Transverse colon (tissue), 4 donors: ENCODE measurements around the gene C2orf49.

Experiments
- POLR2A ChIP-seq: fragments of 450-650 bp; IDR thresholded peaks from one replicate; pipeline ENCODE4 v1.6.1; 2016; ENCODE audit warnings: antibody characterized with exemption, mild to moderate bottlenecking, moderate library complexity
- POLR2AphosphoS5 ChIP-seq, 3 donors: sonication (generic); formaldehyde crosslinking; IDR thresholded peaks; one replicate each; pipeline ENCODE4 v1.6.1; 2016; ENCODE audit warnings: antibody characterized with exemption in 3 of 3
- TF ChIP-seq, protein P1 (sequence below), 5 experiments: fragments of 200-600 bp in 3 of 5; fragments of 450-650 bp in 2 of 5; sonication (generic) in 3 of 5; IDR thresholded peaks; 1 replicate in 2 of 5; 2 replicates in 3 of 5; pipeline ENCODE4 v1.5.1; 2016 to 2017; ENCODE audit warnings: antibody characterized with exemption in 5 of 5, inconsistent platforms in 3 of 5, mild to moderate bottlenecking in 2 of 5, moderate library complexity in 1 of 5

DNA sequence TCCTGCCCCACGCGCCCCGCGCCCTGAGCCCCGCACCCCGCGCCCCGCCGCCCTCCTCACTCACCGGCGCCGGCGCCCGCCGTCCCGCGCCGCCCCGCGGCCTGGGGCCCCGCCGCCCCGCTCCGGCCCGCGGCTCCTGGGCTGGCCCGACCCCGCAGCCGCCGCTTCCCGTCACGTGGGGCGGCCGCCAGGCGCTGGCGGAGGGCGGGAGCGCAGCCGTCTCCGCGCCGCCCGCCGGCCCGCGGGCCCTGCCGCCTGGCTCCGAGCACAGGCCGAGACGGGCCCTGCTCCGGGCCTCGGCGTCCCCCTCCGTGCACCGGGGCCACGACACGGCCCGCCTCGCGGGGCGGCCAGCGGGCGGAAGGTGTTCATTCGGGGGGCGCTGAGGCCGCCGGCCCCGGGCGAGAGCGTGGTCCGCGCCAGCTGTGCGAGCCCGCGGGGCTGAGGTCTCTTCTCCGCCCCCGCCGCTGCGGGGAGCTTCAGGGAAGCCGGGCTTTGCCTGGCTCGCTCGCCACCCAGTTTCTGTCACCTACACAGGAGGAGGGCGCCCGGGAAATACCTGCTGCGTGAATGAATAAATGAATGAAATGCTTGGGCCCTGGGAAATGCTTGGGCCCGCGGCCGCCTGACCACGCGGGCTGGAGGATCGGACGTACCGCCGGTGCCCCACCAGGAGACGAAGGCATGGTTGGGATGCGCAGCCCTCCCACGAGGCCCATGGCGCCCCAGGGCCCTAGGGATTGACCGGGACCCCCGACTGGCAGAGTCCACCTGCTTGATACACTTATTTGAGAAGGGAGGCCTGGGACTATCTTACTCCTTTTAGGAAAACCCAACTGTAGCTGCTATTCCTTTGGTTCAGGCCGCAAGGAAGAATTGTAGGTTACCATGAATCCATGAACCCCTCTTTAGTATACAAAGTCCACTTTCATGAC is 7.5 kb upstream of the C2orf49 start, which contains the start of gene TGFBRAP1:
- TF ChIP-seq, protein P1, sequence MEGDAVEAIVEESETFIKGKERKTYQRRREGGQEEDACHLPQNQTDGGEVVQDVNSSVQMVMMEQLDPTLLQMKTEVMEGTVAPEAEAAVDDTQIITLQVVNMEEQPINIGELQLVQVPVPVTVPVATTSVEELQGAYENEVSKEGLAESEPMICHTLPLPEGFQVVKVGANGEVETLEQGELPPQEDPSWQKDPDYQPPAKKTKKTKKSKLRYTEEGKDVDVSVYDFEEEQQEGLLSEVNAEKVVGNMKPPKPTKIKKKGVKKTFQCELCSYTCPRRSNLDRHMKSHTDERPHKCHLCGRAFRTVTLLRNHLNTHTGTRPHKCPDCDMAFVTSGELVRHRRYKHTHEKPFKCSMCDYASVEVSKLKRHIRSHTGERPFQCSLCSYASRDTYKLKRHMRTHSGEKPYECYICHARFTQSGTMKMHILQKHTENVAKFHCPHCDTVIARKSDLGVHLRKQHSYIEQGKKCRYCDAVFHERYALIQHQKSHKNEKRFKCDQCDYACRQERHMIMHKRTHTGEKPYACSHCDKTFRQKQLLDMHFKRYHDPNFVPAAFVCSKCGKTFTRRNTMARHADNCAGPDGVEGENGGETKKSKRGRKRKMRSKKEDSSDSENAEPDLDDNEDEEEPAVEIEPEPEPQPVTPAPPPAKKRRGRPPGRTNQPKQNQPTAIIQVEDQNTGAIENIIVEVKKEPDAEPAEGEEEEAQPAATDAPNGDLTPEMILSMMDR (IDR thresholded peaks at IDR 0.05), result peak in 1 of 5 experiments; percentile 10
- TF ChIP-seq POLR2AphosphoS5 (IDR thresholded peaks at IDR 0.05) (no peak), POLR2A (no peak)
